Heart right ventricle (tissue), 16 donors: ENCODE measurements around the gene TBC1D26. TPM values are rescaled to one million over a fixed set of nuclear protein-coding genes. Genes with fewer than 3 reads are reported as not detected.
"Not testable (repeated sequence)": the region's sequence is repeated elsewhere in the genome, so short reads cannot be mapped to it uniquely, and the experiment has no call there.

Experiments
- ATAC-seq, 8 donors: fragments of 200-7000 bp; cut with Tn5 transposase; one replicate each; pipeline ENCODE4 v1.9.1; 2020; ENCODE audit warnings: mild to moderate bottlenecking in 8 of 8, moderate library complexity in 8 of 8, moderate number of reproducible peaks in 1 of 8
- DNase-seq, 2 donors: peaks; one replicate each; pipeline ENCODE4 v3.0.0-alpha.2; 2020
- H3K27ac ChIP-seq, 10 donors: fragments of 200-600 bp; sonication (generic) in 2 of 10; one replicate each; pipeline versions ENCODE4 v1.5.0 to v1.8.0; 2020 to 2022; ENCODE audit warnings: mild to moderate bottlenecking in 3 of 10
- H3K27me3 ChIP-seq, 7 donors: fragments of 200-600 bp; one replicate each; pipeline ENCODE4 v1.8.0; 2021 to 2022; ENCODE audit warnings: mild to moderate bottlenecking in 2 of 7
- H3K36me3 ChIP-seq, 9 donors: fragments of 200-600 bp; sonication (generic) in 1 of 9; one replicate each; pipeline versions ENCODE4 v1.5.0 to v1.8.0; 2020 to 2022; ENCODE audit warnings: mild to moderate bottlenecking in 2 of 9
- H3K4me1 ChIP-seq, 9 donors: fragments of 200-600 bp; sonication (generic) in 1 of 9; one replicate each; pipeline versions ENCODE4 v1.5.0 to v1.8.0; 2020 to 2022; ENCODE audit warnings: mild to moderate bottlenecking in 4 of 9
- H3K4me3 ChIP-seq, 10 donors: fragments of 200-600 bp; sonication (generic) in 2 of 10; one replicate each; pipeline versions ENCODE4 v1.5.0 to v1.8.0; 2020 to 2022; ENCODE audit warnings: mild to moderate bottlenecking in 7 of 10, moderate library complexity in 2 of 10
- H3K9me3 ChIP-seq, 11 donors: fragments of 200-600 bp in 10 of 11; sonication (generic) in 2 of 11; one replicate each; pipeline versions ENCODE4 v1.5.0 to v1.8.0; 2013 to 2022; ENCODE audit warnings: mild to moderate bottlenecking in 2 of 11, control low read depth in 1 of 11, moderate library complexity in 1 of 11
- CTCF ChIP-seq, 9 donors: fragments of 200-600 bp; sonication (generic) in 2 of 9; IDR thresholded peaks; one replicate each; pipeline versions ENCODE4 v1.5.0 to v1.8.0; 2021 to 2022; ENCODE audit warnings: antibody characterized with exemption in 9 of 9, mild to moderate bottlenecking in 5 of 9, moderate library complexity in 1 of 9
- WGBS, 2 donors: extraction: QIAGEN DNeasy Blood & Tissue Kit; methylation state at CpG; one replicate each; pipeline ENCODE4 v1.1.7; 2013; ENCODE audit warnings: inconsistent platforms in 1 of 2; 5-methylcytosine and 5-hydroxymethylcytosine counted together
- intact Hi-C, 10 donors: fragments of 100-400 bp; cut with DNase I; formaldehyde crosslinking; loops; one replicate each; pipeline versions ENCODE4 v1.11.1 to v1.14.2; 2022
- polyA plus RNA-seq, 2 donors: library from polyadenylated mRNA; stranded (reverse); fragments of 200-250 nt; gene quantifications; one replicate each; pipeline ENCODE4 v1.2.3, GENCODE V29; 2013
- total RNA-seq, 10 donors: library from RNA; stranded (reverse); fragmentation: NEBNext Ultra II Directional in 3 of 10; extraction: Animal tissue kit (Norgen Biotek cat#: 25700) in 3 of 10; gene quantifications; one replicate each; pipeline versions ENCODE4 v1.2.1 to v1.2.4, GENCODE V29; 2021 to 2023
- donor health status: Arrhythmogenic right ventricular cardiomyopathy.
- donor health status: ischemic (EF 13 %, LVEDD 7.1; RV severe dilation, severe dysfunction).
- donor health status: healthy with polysubstance abuse.
- donor health status: DM: no; HTN: yes; CAD: no.
- donor health status: DM: no; HTN: no; CAD: no.
- donor health status: ischemic (EF 25% LVEDD 6.9; RV normal size, moderate dysfunction).
- donor health status: ischemic (EF 25% LVEDD 5.7; RV mildly dilated, moderate dysfunction).
- donor health status: healthy.
- donor health status: DM: yes; HTN: yes; CAD: no.
- donor health status: Ischemic cardiomyopathy.
- donor health status: ischemic (EF 35%, LVEDD 5.7; RV mildly dilated, moderate dysfunction).
- donor health status: nonischemic (EF 11% LVEDD 7.7; RV severe dilation, severe dysfunction).
- donor health status: DM: yes; HTN: yes; CAD: no.
- donor health status: PGD.
- donor health status: ischemic (EF 29% LVEDD 5.4; RV normal size, mild dysfunction).
- donor health status: nonischemic (EF 23%, LVEDD 6.1; RV moderate dilation, normal function).

The TBC1D26 gene
- total and polyA plus RNA-seq, 12 donors: 0.07 TPM; not detected in 11

DNA sequence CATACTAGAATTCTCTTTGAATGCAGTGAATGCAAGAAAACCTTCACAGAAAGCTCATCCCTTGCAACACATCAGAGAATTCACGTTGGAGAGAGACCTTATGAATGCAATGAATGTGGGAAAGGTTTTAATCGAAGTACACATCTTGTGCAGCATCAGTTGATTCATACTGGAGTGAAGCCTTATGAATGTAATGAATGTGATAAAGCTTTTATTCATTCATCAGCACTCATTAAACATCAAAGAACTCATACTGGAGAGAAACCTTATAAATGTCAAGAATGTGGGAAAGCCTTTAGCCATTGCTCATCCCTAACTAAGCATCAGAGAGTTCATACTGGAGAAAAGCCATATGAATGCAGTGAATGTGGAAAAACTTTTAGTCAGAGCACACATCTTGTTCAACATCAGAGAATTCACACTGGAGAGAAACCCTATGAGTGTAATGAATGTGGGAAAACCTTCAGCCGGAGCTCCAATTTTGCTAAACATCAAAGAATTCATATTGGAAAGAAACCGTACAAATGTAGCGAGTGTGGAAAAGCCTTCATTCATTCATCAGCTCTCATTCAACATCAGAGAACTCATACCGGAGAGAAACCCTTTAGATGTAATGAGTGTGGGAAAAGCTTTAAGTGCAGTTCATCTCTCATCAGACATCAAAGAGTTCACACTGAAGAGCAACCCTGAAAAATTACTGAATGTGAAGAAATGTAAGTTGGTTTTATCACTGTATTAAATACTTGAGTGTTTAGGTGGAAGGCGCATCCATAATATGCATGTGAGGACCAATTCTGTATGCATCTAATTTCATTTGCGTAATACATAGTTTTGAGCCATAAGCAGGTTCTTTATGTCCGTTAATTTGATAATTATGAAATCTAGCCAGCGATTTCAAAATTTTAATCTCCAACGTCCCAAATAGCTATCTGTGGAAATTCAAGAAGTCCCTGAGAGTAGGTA is 15.2 kb upstream of the TBC1D26 start:
- H3K4me3 ChIP-seq, intact Hi-C loops, H3K4me1 ChIP-seq, ATAC-seq, H3K27me3 ChIP-seq, H3K27ac ChIP-seq, DNase-seq: not testable (repeated sequence)
- Histone ChIP-seq H3K9me3 (peaks cover 0 to 85% (median 42%) of the 10 kb centered on the region in 11 donors), H3K36me3 (peaks cover 0 to 60% (median 14%) of the 10 kb centered on the region in 9 donors)
- WGBS, 2 donors: 98 to 99% methylated on average over 11 of the region's 11 CpGs

DNA sequence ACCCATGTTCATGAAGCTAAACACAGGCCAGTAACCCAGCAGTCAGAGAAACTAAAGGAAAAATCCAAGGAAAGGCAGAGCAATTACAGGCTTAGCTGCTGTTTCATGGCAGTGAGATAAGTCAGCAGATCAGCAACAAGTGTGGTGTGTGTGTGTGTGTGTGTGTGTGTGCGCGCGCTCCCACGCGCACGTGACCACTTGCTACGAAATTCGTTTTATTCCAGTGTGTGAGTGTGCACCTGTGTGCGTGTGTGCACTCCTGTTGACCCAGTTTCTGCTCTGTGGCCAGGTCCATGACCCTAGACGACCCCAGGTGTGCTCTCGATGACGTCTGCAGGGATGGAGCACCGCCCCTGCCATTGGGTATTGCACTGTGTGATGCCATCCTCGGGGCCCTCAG is 1.5 kb upstream of the TBC1D26 start:
- H3K36me3 ChIP-seq, H3K4me3 ChIP-seq, ATAC-seq, intact Hi-C loops, H3K27ac ChIP-seq, DNase-seq, H3K4me1 ChIP-seq, H3K27me3 ChIP-seq: not testable (repeated sequence)
- peaks cover 0 to 12% (median 0%) of the 10 kb centered on the region in 11 donors for H3K9me3 ChIP-seq
- 87% methylated on average over 6 to 9 of the region's 14 CpGs for WGBS, 2 donors

DNA sequence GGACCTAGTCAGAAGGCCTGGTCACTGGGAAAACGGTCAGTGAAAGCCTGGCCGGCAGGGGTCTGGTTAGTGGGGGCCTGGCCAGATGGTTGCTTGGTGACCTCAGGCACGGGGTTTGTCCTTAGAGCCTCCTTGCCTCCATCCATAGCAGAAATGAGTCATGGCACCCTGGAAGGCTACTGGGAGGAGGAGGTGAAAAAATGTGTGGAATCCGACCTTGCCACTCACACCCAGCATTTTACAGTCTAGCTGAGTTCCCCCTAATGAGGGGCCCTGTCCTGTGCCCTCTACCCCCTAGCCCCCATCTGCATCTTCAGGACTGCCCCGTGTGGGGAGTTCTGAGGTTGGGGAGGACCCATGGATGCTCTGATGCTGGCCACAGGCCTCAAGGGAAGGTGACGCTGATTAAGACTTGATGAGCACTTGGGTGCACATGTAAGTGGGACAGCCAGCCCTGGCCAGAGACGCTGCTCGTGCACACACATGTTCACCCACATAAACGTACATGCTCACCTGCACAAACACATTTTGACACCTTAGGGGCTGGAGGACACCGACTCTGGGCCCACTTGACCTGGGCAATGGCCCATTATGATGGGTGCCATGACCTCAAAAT is 1.2 kb downstream of the TBC1D26 start:
- DNase-seq, H3K27ac ChIP-seq, H3K27me3 ChIP-seq, intact Hi-C loops, ATAC-seq, H3K4me1 ChIP-seq, H3K4me3 ChIP-seq, H3K9me3 ChIP-seq, H3K36me3 ChIP-seq: not testable (repeated sequence)
- 86 to 94% methylated on average over 8 of the region's 10 CpGs for WGBS, 2 donors

DNA sequence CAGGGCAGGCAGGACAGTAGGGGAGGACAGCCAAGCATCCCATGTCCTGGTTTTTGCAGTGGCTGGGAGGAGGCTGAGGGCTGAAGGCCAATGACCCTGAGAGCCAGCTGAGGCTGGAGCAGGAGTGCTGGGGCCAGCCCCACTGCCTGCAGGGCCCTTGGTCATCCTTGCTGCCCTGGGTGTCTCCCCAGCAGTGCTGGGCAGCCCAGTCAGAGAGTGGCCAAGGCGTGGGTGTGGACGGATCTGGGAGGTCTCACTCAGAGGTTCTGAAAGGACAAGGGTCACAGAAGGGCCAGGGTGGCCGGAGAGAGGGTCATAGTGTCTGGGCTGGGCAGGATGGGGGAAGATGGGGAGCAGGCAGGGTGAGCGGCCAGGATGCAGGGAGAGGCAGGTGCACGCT is 4.5 kb downstream of the TBC1D26 start:
- H3K4me1 ChIP-seq, ATAC-seq, H3K9me3 ChIP-seq, H3K27me3 ChIP-seq, intact Hi-C loops, H3K27ac ChIP-seq, H3K4me3 ChIP-seq, H3K36me3 ChIP-seq, DNase-seq: not testable (repeated sequence)
- 82 to 83% methylated on average over 4 of the region's 5 CpGs for WGBS, 2 donors

DNA sequence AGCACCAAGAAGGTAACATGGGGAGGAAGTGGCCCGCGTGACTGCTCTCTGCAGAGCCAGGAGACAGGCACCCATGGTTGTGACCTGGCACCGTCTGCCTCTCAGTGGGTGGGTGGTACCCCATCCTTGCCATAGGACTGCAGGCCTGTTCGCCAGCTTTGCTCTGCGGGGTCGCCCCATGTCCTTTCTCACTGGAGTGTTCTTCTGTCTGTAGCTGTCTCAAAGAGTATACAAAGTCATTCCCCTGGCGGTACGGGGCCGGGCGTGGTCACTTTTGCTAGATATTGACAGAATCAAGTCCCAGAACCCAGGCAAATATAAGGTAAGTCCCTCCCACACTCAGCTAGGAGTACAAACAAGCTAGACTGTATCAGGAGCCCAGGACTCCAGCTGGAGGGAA is 6.0 kb downstream of the TBC1D26 start:
- H3K36me3 ChIP-seq: no peaks in the 10 kb centered on the region
- DNase-seq: no peak
- WGBS, 2 donors: 93 to 96% methylated on average over 10 of the region's 10 CpGs

GRCh38 chr17:15739259-15739658 is 7.2 kb downstream of the TBC1D26 start:
- ATAC-seq, H3K9me3 ChIP-seq, H3K36me3 ChIP-seq, DNase-seq, H3K27me3 ChIP-seq, H3K4me1 ChIP-seq, H3K4me3 ChIP-seq, intact Hi-C loops, H3K27ac ChIP-seq: not testable (repeated sequence)
- 87 to 96% methylated on average over 10 of the region's 11 CpGs for WGBS, 2 donors

More for the DNA sequence above, 6.0 kb downstream of the TBC1D26 start:
- no peak for ATAC-seq
- Histone ChIP-seq H3K9me3 (no peaks in the 10 kb centered on the region), H3K27me3 (no peaks in the 10 kb centered on the region), H3K27ac (no peak overlapping the region), H3K4me3 (no peak overlapping the region), H3K4me1 (no peaks in the 10 kb centered on the region)
- intact Hi-C loops: no loop called here
- no peak for TF ChIP-seq CTCF (IDR thresholded peaks at IDR 0.05)

GRCh38 chr17:15740041-15740440 is 8.0 kb downstream of the TBC1D26 start:
- intact Hi-C loops, DNase-seq, H3K36me3 ChIP-seq, H3K9me3 ChIP-seq, H3K27ac ChIP-seq, H3K4me1 ChIP-seq, H3K4me3 ChIP-seq, H3K27me3 ChIP-seq: not testable (repeated sequence)
- WGBS, 2 donors: 61 to 65% methylated on average over 8 of the region's 8 CpGs
- ATAC-seq: peak in 1 of 8 donors; percentile 10
